Lung (tissue), 12 donors: Measurements from ENCODE around the gene DCLRE1B. TPM values are rescaled to one million over a fixed set of nuclear protein-coding genes. Genes with fewer than 3 reads are reported as not detected.

Source experiments
- ATAC-seq: fragments of 200-7000 bp; cut with Tn5 transposase; one replicate; pipeline ENCODE4 v1.9.1; 2020; ENCODE audit warnings: moderate number of reproducible peaks; ENCODE audit not compliant: insufficient read depth, low FRiP score
- DNase-seq, 3 donors: peaks; one replicate each; pipeline ENCODE4 v3.0.0-alpha.2; 2013 to 2017
- H3K27ac ChIP-seq, 2 donors: one replicate each; pipeline ENCODE4 v1.5.1; 2013; ENCODE audit warnings: mild to moderate bottlenecking in 2 of 2, moderate library complexity in 2 of 2, control low read depth in 1 of 2, inconsistent platforms in 1 of 2, low read depth in 1 of 2, low read length in 1 of 2
- H3K27me3 ChIP-seq, 3 donors: one replicate each; pipeline ENCODE4 v1.5.1; 2013; ENCODE audit warnings: low read length in 2 of 3; ENCODE audit not compliant: control insufficient read depth in 3 of 3, insufficient read depth in 3 of 3
- H3K36me3 ChIP-seq, 4 donors: one replicate each; pipeline ENCODE4 v1.5.1; 2013; ENCODE audit warnings: low read length in 4 of 4, mild to moderate bottlenecking in 1 of 4, moderate library complexity in 1 of 4; ENCODE audit not compliant: control insufficient read depth in 4 of 4, insufficient read depth in 4 of 4
- H3K4me1 ChIP-seq, 5 donors: one replicate each; pipeline ENCODE4 v1.5.1; 2013; ENCODE audit warnings: low read length in 5 of 5, mild to moderate bottlenecking in 2 of 5, moderate library complexity in 1 of 5; ENCODE audit not compliant: control insufficient read depth in 5 of 5, insufficient read depth in 5 of 5
- H3K4me3 ChIP-seq: one replicate; pipeline ENCODE4 v1.5.1; 2013; ENCODE audit warnings: mild to moderate bottlenecking, control low read depth, moderate library complexity
- H3K9ac ChIP-seq, 2 donors: one replicate each; pipeline ENCODE4 v1.5.1; 2013; ENCODE audit warnings: low read length in 2 of 2, control low read depth in 1 of 2; ENCODE audit not compliant: insufficient read depth in 1 of 2
- H3K9me3 ChIP-seq, 4 donors: one replicate each; pipeline ENCODE4 v1.5.1; 2013; ENCODE audit warnings: low read length in 3 of 4, mild to moderate bottlenecking in 1 of 4, moderate library complexity in 1 of 4; ENCODE audit not compliant: control insufficient read depth in 4 of 4, insufficient read depth in 3 of 4
- WGBS, 2 donors: extraction: QIAGEN DNeasy Blood & Tissue Kit; methylation state at CpG; one replicate each; pipeline ENCODE4 v1.1.7; 2013; 5-methylcytosine and 5-hydroxymethylcytosine counted together
- polyA plus RNA-seq, 2 donors: library from polyadenylated mRNA; stranded (reverse); fragments of 200-250 nt; gene quantifications; one replicate each; pipeline ENCODE4 v1.2.1, GENCODE V29; 2013
- total RNA-seq, 2 donors: library from RNA; depleted of rRNA in 1 of 2; stranded (reverse); fragments of >200 nt in 1 of 2; gene quantifications; one replicate each; pipeline ENCODE4 v1.2.1, GENCODE V29; 2014 to 2021
- TF ChIP-seq, protein P1 (sequence below): IDR thresholded peaks from 2 replicates; pipeline ENCODE4 v1.5.1; 2012; ENCODE audit warnings: mild to moderate bottlenecking; ENCODE audit errors: control extremely low read depth, extremely low read depth
- donor health status: control.
- donor health status: control.
- donor health status: Bipolar disorder and iron deficiency.
- donor health status: healthy.
- donor health status: DM: yes; HTN: yes; CAD: no.

The DCLRE1B gene
- total and polyA plus RNA-seq, 4 donors, result 2.6 to 7.8 (median 5.2) TPM

GRCh38 chr1:113857776-113858175 is 47.4 kb upstream of the DCLRE1B start:
- WGBS, 2 donors, result 49 to 66% methylated on average over 3 of the region's 3 CpGs
- ATAC-seq, result no peak
- Histone ChIP-seq H3K4me3 (no peak overlapping the region), H3K36me3 (no peaks in the 10 kb centered on the region), H3K27me3 (no peaks in the 10 kb centered on the region), H3K9me3 (no peaks in the 10 kb centered on the region), H3K27ac (no peak overlapping the region), H3K4me1 (no peaks in the 10 kb centered on the region), H3K9ac (no peak overlapping the region)
- DNase-seq, result no peak
- TF ChIP-seq, protein P1, sequence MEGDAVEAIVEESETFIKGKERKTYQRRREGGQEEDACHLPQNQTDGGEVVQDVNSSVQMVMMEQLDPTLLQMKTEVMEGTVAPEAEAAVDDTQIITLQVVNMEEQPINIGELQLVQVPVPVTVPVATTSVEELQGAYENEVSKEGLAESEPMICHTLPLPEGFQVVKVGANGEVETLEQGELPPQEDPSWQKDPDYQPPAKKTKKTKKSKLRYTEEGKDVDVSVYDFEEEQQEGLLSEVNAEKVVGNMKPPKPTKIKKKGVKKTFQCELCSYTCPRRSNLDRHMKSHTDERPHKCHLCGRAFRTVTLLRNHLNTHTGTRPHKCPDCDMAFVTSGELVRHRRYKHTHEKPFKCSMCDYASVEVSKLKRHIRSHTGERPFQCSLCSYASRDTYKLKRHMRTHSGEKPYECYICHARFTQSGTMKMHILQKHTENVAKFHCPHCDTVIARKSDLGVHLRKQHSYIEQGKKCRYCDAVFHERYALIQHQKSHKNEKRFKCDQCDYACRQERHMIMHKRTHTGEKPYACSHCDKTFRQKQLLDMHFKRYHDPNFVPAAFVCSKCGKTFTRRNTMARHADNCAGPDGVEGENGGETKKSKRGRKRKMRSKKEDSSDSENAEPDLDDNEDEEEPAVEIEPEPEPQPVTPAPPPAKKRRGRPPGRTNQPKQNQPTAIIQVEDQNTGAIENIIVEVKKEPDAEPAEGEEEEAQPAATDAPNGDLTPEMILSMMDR, result no peak

GRCh38 chr1:113858418-113858817 is 46.7 kb upstream of the DCLRE1B start:
- no peak overlapping the region for H3K4me3 ChIP-seq
- DNase-seq (no peak), ATAC-seq (no peak)
- H3K9ac ChIP-seq, result no peak overlapping the region
- WGBS, 2 donors, result 52 to 80% methylated on average over 3 of the region's 3 CpGs
- H3K36me3 ChIP-seq, result no peaks in the 10 kb centered on the region
- no peaks in the 10 kb centered on the region for H3K27me3 ChIP-seq
- H3K9me3 ChIP-seq, result no peaks in the 10 kb centered on the region
- TF ChIP-seq, protein P1, result no peak
- no peak overlapping the region for H3K27ac ChIP-seq
- no peaks in the 10 kb centered on the region for H3K4me1 ChIP-seq

DNA sequence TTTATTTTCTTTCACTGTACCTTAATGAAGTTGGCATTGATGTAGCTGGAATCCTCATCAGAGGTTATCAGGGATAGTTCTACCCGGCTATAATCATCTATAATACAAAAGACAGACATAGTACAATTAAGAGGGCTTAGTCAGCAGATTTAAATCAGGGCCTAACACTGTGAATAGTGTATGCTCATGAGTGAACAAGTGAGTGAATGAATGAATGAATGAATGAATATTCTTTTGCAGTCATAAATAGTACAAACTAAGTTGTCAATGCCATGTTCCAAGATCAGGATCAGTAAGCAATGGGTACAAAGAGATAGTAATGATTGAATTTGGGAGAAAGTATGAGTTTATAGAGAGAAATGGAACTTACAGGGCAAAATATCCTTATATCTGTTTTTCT is 46.1 kb upstream of the DCLRE1B start:
- WGBS, 2 donors, result 89 to 90% methylated on average over 1 of the region's 1 CpG
- H3K4me3 ChIP-seq, result no peak overlapping the region
- no peak overlapping the region for H3K27ac ChIP-seq
- TF ChIP-seq, protein P1, result no peak
- H3K9me3 ChIP-seq, result no peaks in the 10 kb centered on the region
- H3K9ac ChIP-seq, result no peak overlapping the region
- DNase-seq, result no peak
- no peaks in the 10 kb centered on the region for H3K36me3 ChIP-seq
- no peaks in the 10 kb centered on the region for H3K27me3 ChIP-seq
- no peak for ATAC-seq
- H3K4me1 ChIP-seq, result no peaks in the 10 kb centered on the region

DNA sequence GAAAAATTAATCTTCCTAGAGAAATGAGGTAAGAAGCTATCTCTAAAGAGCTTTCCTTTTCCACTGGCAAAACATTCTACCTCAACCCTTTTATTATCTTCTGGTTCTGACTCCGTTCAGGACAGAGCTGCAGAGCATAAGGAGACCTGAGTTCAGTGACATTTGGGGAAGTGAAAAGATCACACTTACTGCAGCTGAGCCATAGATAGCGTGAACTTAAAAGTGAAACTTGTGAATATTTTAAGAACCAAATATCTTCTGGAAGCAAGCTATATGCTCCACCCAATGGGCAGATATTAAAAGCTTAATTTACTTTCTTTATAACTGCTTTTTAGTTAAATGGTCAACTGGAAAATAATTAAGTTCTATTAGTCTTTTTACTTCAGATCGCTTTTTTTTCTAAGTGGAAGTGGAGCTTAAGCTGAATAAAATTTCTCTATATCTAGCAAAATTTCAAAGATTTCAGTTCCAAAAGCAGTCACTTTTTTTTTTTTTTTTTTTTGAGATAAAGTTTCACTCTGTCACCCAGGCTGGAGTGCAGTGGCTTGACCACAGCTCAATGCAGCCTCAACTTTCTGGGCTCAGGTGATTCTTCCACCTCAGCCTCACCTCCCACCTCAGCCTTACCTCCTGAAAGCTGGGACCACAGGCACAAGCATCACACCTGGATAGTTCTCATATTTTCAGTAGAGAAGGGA is 45.5 kb upstream of the DCLRE1B start:
- no peaks in the 10 kb centered on the region for H3K9me3 ChIP-seq
- WGBS, 2 donors, result 33 to 60% methylated on average over 3 of the region's 3 CpGs
- ATAC-seq (no peak), DNase-seq (no peak)
- H3K4me3 ChIP-seq, result no peak overlapping the region
- H3K27me3 ChIP-seq, result no peaks in the 10 kb centered on the region
- H3K36me3 ChIP-seq, result no peaks in the 10 kb centered on the region
- TF ChIP-seq, protein P1, result no peak
- H3K9ac ChIP-seq, result no peak overlapping the region
- H3K27ac ChIP-seq, result no peak overlapping the region
- no peaks in the 10 kb centered on the region for H3K4me1 ChIP-seq
